GM21619 (cell line): ENCODE data around the gene PDE11A.
"Not testable (repeated sequence)": the region's sequence is repeated elsewhere in the genome, so short reads cannot be mapped to it uniquely, and the experiment has no call there.

ENCODE experiments used
- ATAC-seq: cut with Tn5 transposase; IDR thresholded peaks from one replicate; pipeline ENCODE4 v1.9.1; 2021; ENCODE audit not compliant: unreplicated experiment

The PDE11A gene

GRCh38 chr2:178074123-178075005 lies 1.8 kb upstream of the PDE11A start:
- ATAC-seq, result no peak

GRCh38 chr2:178072000-178072382 lies 586 bp downstream of the PDE11A start:
- ATAC-seq, result no peak

- no peak for ATAC-seq
Measured at GRCh38 chr2:178070824-178071223, 1.8 kb downstream of the PDE11A start.

GRCh38 chr2:178069551-178069950 lies 3.0 kb downstream of the PDE11A start:
- no peak for ATAC-seq

- ATAC-seq, result no peak
Measured at GRCh38 chr2:178068823-178069454, 3.6 kb downstream of the PDE11A start.

GRCh38 chr2:178066890-178067669 lies 5.5 kb downstream of the PDE11A start:
- ATAC-seq, result no peak

- no peak for ATAC-seq
Measured at GRCh38 chr2:178066324-178066723, 6.3 kb downstream of the PDE11A start.

GRCh38 chr2:178059681-178060080 lies 12.9 kb downstream of the PDE11A start:
- no peak for ATAC-seq

- ATAC-seq, result no peak
Measured at GRCh38 chr2:178059111-178059510, 13.5 kb downstream of the PDE11A start.

- ATAC-seq, result no peak
Measured at GRCh38 chr2:178057179-178057680, 15.3 kb downstream of the PDE11A start.

GRCh38 chr2:178056345-178056744 lies 16.2 kb downstream of the PDE11A start:
- ATAC-seq, result no peak

- not testable (repeated sequence) for ATAC-seq
Measured at GRCh38 chr2:178051257-178051656, 21.3 kb downstream of the PDE11A start.

GRCh38 chr2:178047391-178047790 lies 25.2 kb downstream of the PDE11A start:
- no peak for ATAC-seq

- ATAC-seq, result no peak
Measured at GRCh38 chr2:178044836-178045235, 27.7 kb downstream of the PDE11A start.

- no peak for ATAC-seq
Measured at GRCh38 chr2:178043266-178043665, 29.3 kb downstream of the PDE11A start.

- not testable (repeated sequence) for ATAC-seq
Measured at GRCh38 chr2:178033583-178033982, 39.0 kb downstream of the PDE11A start.

- no peak for ATAC-seq
Measured at GRCh38 chr2:178029342-178029741, 43.2 kb downstream of the PDE11A start.

GRCh38 chr2:178025551-178026185 lies 46.9 kb downstream of the PDE11A start:
- no peak for ATAC-seq

- no peak for ATAC-seq
Measured at GRCh38 chr2:178018141-178018540, 54.4 kb downstream of the PDE11A start.

- no peak for ATAC-seq
Measured at GRCh38 chr2:178016612-178017011, 56.0 kb downstream of the PDE11A start.

GRCh38 chr2:178012639-178013038 lies 59.9 kb downstream of the PDE11A start:
- no peak for ATAC-seq
